A549 (cell line): ENCODE data around the gene HDAC10. TPM values are rescaled to one million over a fixed set of nuclear protein-coding genes. Genes with fewer than 3 reads are reported as not detected.

Source experiments
- ATAC-seq, 2 experiments: fragments of 200-7000 bp in 1 of 2; fragments of >200 bp in 1 of 2; cut with Nextera tagmentation in 1 of 2; cut with Tn5 transposase in 1 of 2; 3 replicates each; pipeline versions ENCODE4 v1.8.0 to v1.9.1; 2018 to 2020; ENCODE audit warnings: mild to moderate bottlenecking in 1 of 2, moderate library complexity in 1 of 2
- CTCF ChIA-PET: fragments of 300-600 bp; sonication (Branson Sonifier 250); formaldehyde crosslinking; extraction: SDS; loops from one replicate; lab custom pipeline; 2021; ENCODE audit warnings: antibody characterized with exemption, inconsistent platforms; lab: Yijun Ruan, JAX
- POLR2A ChIA-PET: fragments of 350-600 bp; formaldehyde crosslinking; extraction: SDS; loops from one replicate; lab custom pipeline; 2021; ENCODE audit warnings: antibody characterized with exemption, inconsistent platforms; lab: Yijun Ruan, JAX
- DNase-seq, 2 experiments: peaks; one replicate each; pipeline versions ENCODE4 v3.0.0 to v3.0.0-alpha.2; 2011 to 2016; ENCODE audit warnings: low read depth in 1 of 2, low spot score in 1 of 2
- FAIRE-seq: peaks from 2 replicates; lab custom pipeline; 2011; peaks lifted over from hg19 to GRCh38; lab: Jason Lieb, UNC
- H3K27ac ChIP-seq, 2 experiments: fragments of >200 bp; sonication (Bioruptor Twin); formaldehyde crosslinking; 3 replicates each; pipeline ENCODE4 v1.5.1; 2016 to 2017
- H3K4me1 ChIP-seq: fragments of >200 bp; sonication (Bioruptor Twin); formaldehyde crosslinking; 3 replicates; pipeline ENCODE4 v1.6.1; 2016
- H3K4me2 ChIP-seq: fragments of >200 bp; sonication (Bioruptor Twin); formaldehyde crosslinking; 3 replicates; pipeline ENCODE4 v1.6.1; 2016
- H3K4me3 ChIP-seq: fragments of >200 bp; sonication (Bioruptor Twin); formaldehyde crosslinking; 3 replicates; pipeline ENCODE4 v1.5.1; 2016
- H3K9me3 ChIP-seq: fragments of >200 bp; sonication (Bioruptor Twin); formaldehyde crosslinking; 3 replicates; pipeline ENCODE4 v1.6.1; 2016
- ATOH8 ChIP-seq: fragments of 250-450 bp; sonication (Bioruptor Pico); IDR thresholded peaks from 2 replicates; pipeline ENCODE4 v1.5.0; 2020; ENCODE audit warnings: low read depth, mild to moderate bottlenecking, moderate library complexity
- BHLHE40 ChIP-seq: IDR thresholded peaks from 2 replicates; pipeline ENCODE4 v1.6.1; 2012; ENCODE audit warnings: low read depth, low read length, inconsistent platforms
- EHMT2 ChIP-seq: fragments of 200-600 bp; sonication (generic); IDR thresholded peaks from 2 replicates; pipeline ENCODE4 v1.6.1; 2016; ENCODE audit warnings: antibody characterized with exemption, low read depth, mild to moderate bottlenecking, moderate library complexity
- EP300 ChIP-seq, 2 experiments: fragments of >200 bp; sonication (Bioruptor Twin); formaldehyde crosslinking; IDR thresholded peaks; 2 replicates in 1 of 2; 3 replicates in 1 of 2; pipeline ENCODE4 v1.6.1; 2016 to 2017
- FOSL2 ChIP-seq, 2 experiments: fragments of 450-650 bp in 1 of 2; fragments of >200 bp in 1 of 2; sonication (Bioruptor Twin) in 1 of 2; formaldehyde crosslinking; IDR thresholded peaks; 2 replicates each; pipeline versions ENCODE4 v1.5.0 to v1.6.1; 2016 to 2020; ENCODE audit warnings: mild to moderate bottlenecking in 1 of 2, moderate library complexity in 1 of 2
- GATA3 ChIP-seq: IDR thresholded peaks from 2 replicates; pipeline ENCODE4 v1.6.1; 2012; ENCODE audit warnings: borderline replicate concordance
- HES2 ChIP-seq: fragments of >200 bp; sonication (Bioruptor Twin); formaldehyde crosslinking; IDR thresholded peaks from 2 replicates; pipeline ENCODE4 v1.6.1; 2016
- JUN ChIP-seq, 2 experiments: fragments of >200 bp; sonication (Bioruptor Twin); formaldehyde crosslinking; IDR thresholded peaks; 2 replicates in 1 of 2; 3 replicates in 1 of 2; pipeline ENCODE4 v1.6.1; 2016 to 2017
- KDM5A ChIP-seq: fragments of 200-600 bp; sonication (generic); IDR thresholded peaks from 2 replicates; pipeline ENCODE4 v1.6.1; 2016; ENCODE audit warnings: antibody characterized with exemption, mild to moderate bottlenecking
- MAFK ChIP-seq: fragments of 450-650 bp; IDR thresholded peaks from 2 replicates; pipeline ENCODE4 v1.6.1; 2014; ENCODE audit not compliant: partially characterized antibody
- MAX ChIP-seq: IDR thresholded peaks from 2 replicates; pipeline ENCODE4 v1.6.1; 2012
- MYC ChIP-seq: IDR thresholded peaks from 2 replicates; pipeline ENCODE4 v1.6.1; 2012; ENCODE audit warnings: mild to moderate bottlenecking, inconsistent platforms, low read length, improper control_type of control experiment, borderline replicate concordance
- NPAS2 ChIP-seq: fragments of 250-450 bp; sonication (Bioruptor Pico); IDR thresholded peaks from 2 replicates; pipeline ENCODE4 v1.8.0; 2022; ENCODE audit warnings: mild to moderate bottlenecking, moderate library complexity, borderline replicate concordance
- NR3C1 ChIP-seq: fragments of >200 bp; sonication (Bioruptor Twin); formaldehyde crosslinking; IDR thresholded peaks from 3 replicates; pipeline ENCODE4 v1.6.1; 2017
- PBX3 ChIP-seq: IDR thresholded peaks from 2 replicates; pipeline ENCODE4 v1.6.1; 2012
- RAD21 ChIP-seq, 2 experiments: fragments of >200 bp in 1 of 2; sonication (Bioruptor Twin) in 1 of 2; formaldehyde crosslinking in 1 of 2; IDR thresholded peaks in 1 of 2; conservative IDR thresholded peaks in 1 of 2; 2 replicates in 1 of 2; 3 replicates in 1 of 2; pipeline ENCODE4 v1.6.1; 2012 to 2018; ENCODE audit warnings: inconsistent platforms in 1 of 2
- RARB ChIP-seq: fragments of 250-450 bp; sonication (Bioruptor Pico); IDR thresholded peaks from 2 replicates; pipeline ENCODE4 v1.8.0; 2021; ENCODE audit warnings: mild to moderate bottlenecking, moderate library complexity
- SMC3 ChIP-seq: fragments of >200 bp; sonication (Bioruptor Twin); formaldehyde crosslinking; IDR thresholded peaks from 3 replicates; pipeline ENCODE4 v1.6.1; 2018; ENCODE audit warnings: inconsistent platforms
- SREBF2 ChIP-seq: fragments of 450-650 bp; IDR thresholded peaks from 2 replicates; pipeline ENCODE4 v1.6.1; 2014; ENCODE audit warnings: mild to moderate bottlenecking, moderate library complexity
- TFCP2L1 ChIP-seq: fragments of 250-450 bp; sonication (Bioruptor Pico); IDR thresholded peaks from 2 replicates; pipeline ENCODE4 v1.5.0; 2021; ENCODE audit warnings: mild to moderate bottlenecking
- TP53 ChIP-seq: fragments of 250-450 bp; sonication (Bioruptor Pico); IDR thresholded peaks from 2 replicates; pipeline ENCODE4 v1.5.0; 2021; ENCODE audit warnings: mild to moderate bottlenecking, moderate library complexity
- USF2 ChIP-seq: fragments of 450-650 bp; IDR thresholded peaks from 2 replicates; pipeline ENCODE4 v1.6.1; 2014; ENCODE audit warnings: antibody characterized with exemption
- ZSCAN20 ChIP-seq: fragments of 250-450 bp; sonication (Bioruptor Pico); IDR thresholded peaks from 2 replicates; pipeline ENCODE4 v1.8.0; 2022; ENCODE audit warnings: mild to moderate bottlenecking, moderate library complexity
- WGBS: methylation state at CpG from one replicate; pipeline ENCODE4 v1.1.6; 2017; ENCODE audit errors: missing lambda C conversion rate; 5-methylcytosine and 5-hydroxymethylcytosine counted together
- polyA plus RNA-seq, 4 experiments: library from polyadenylated mRNA; depleted of rRNA in 3 of 4; stranded (reverse); fragments of >200 nt; fragmentation: RNase III in 1 of 4; extraction: RNeasy Plus Mini Kit Qiagen cat#74134 plus additional on column Dnase treatment in 1 of 4; gene quantifications; 2 replicates in 3 of 4; 3 replicates in 1 of 4; pipeline ENCODE4 v1.2.3, GENCODE V29; 2011 to 2017

HDAC10 gene
- polyA plus RNA-seq, 2 of the 4 experiments (the other 2 are of a cell fraction): 2.4 to 12.0 TPM

- POLR2A ChIA-PET: interaction anchor here (0.5 kb wide), 1 partner anchor 209 kb away, joined by 3 read pairs; no protein-coding TSS in a partner anchor
- no peak overlapping the region for H3K4me3 ChIP-seq
- no peak overlapping the region for H3K27ac ChIP-seq
- DNase-seq (no peak), FAIRE-seq (no peak), ATAC-seq (no peak)
- peaks cover 12% of the 10 kb centered on the region; the same call in 2 of the 3 replicates for H3K4me1 ChIP-seq
- 96% methylated on average over 10 of the region's 17 CpGs for WGBS
- H3K4me2 ChIP-seq: no peak overlapping the region
- H3K9me3 ChIP-seq: no peaks in the 10 kb centered on the region
- CTCF ChIA-PET: interaction anchor here (0.8 to 2.4 kb wide), 4 partner anchors 12 to 270 kb away, joined by 3 to 11 read pairs (median 4); partner anchors contain the start of gene SCO2
- TF ChIP-seq SREBF2: no peak
- TF ChIP-seq NPAS2 (CRISPR knock-in tag): no peak
- TF ChIP-seq RARB (CRISPR knock-in tag): no peak
Observed at GRCh38 chr22:50255607-50256006, 4.5 kb upstream of the HDAC10 start.

GRCh38 chr22:50255099-50255498 is 4.0 kb upstream of the HDAC10 start:
- ChIA-PET CTCF (interaction anchor here (0.7 to 2.4 kb wide), 4 partner anchors 14 to 271 kb away, joined by 4 to 11 read pairs (median 4); partner anchors contain the start of gene SCO2), POLR2A (no interaction called here)
- no peak for DNase-seq
- no peak overlapping the region for H3K4me3 ChIP-seq
- ATAC-seq: no peak
- H3K9me3 ChIP-seq: no peaks in the 10 kb centered on the region
- WGBS: 90% methylated on average over 8 of the region's 19 CpGs
- TF ChIP-seq BHLHE40 (no peak), HES2 (no peak), TP53 (CRISPR knock-in tag) (no peak), MAFK (no peak)
- no peak for FAIRE-seq
- H3K4me2 ChIP-seq: no peak overlapping the region
- H3K27ac ChIP-seq: no peak overlapping the region
- H3K4me1 ChIP-seq: peaks cover 15% of the 10 kb centered on the region; the same call in 2 of the 3 replicates

- Histone ChIP-seq H3K4me2 (no peak overlapping the region), H3K4me3 (no peak overlapping the region), H3K4me1 (peaks cover 12% of the 10 kb centered on the region; the same call in 2 of the 3 replicates), H3K27ac (no peak overlapping the region), H3K9me3 (no peaks in the 10 kb centered on the region)
- TF ChIP-seq KDM5A: no peak
- no peak for TF ChIP-seq MAX
- TF ChIP-seq MAFK: no peak
- TF ChIP-seq JUN (IDR thresholded peaks at IDR 0.05): no peak
- no peak for TF ChIP-seq NR3C1
- TF ChIP-seq EHMT2: no peak
- TF ChIP-seq TFCP2L1 (CRISPR knock-in tag): no peak
- FAIRE-seq (no peak), ATAC-seq (no peak), DNase-seq (no peak)
- CTCF ChIA-PET: interaction anchor here (1.4 to 5.6 kb wide), 3 partner anchors 71 to 229 kb away, joined by 3 to 74 read pairs (median 50); partner anchors contain the start of gene DENND6B
- no CpG with 5 or more reads among the region's 8 CpGs for WGBS
- POLR2A ChIA-PET: no interaction called here
Observed at GRCh38 chr22:50253941-50254340, 2.9 kb upstream of the HDAC10 start.

- POLR2A ChIA-PET: interaction anchor here (0.6 kb wide), 1 partner anchor 367 kb away, joined by 3 read pairs; no protein-coding TSS in a partner anchor
- 92% methylated on average over 10 of the region's 22 CpGs for WGBS
- TF ChIP-seq PBX3: no peak
- TF ChIP-seq SMC3: no peak
- no peak for TF ChIP-seq GATA3
- no peak for TF ChIP-seq MYC
- no peak for TF ChIP-seq FOSL2 (IDR thresholded peaks at IDR 0.05)
- TF ChIP-seq FOSL2 (CRISPR knock-in tag; IDR thresholded peaks at IDR 0.05): no peak
- no peak for TF ChIP-seq KDM5A
- TF ChIP-seq ZSCAN20: no peak
- no peak for TF ChIP-seq EP300 (IDR thresholded peaks at IDR 0.05)
- no peak for TF ChIP-seq RAD21 (conservative IDR thresholded peaks at IDR 0.05 in 1 of 2, IDR thresholded peaks at IDR 0.05 in 1 of 2)
- no peak for TF ChIP-seq USF2
- TF ChIP-seq ATOH8 (CRISPR knock-in tag): no peak
Observed at GRCh38 chr22:50253046-50253915, 2.2 kb upstream of the HDAC10 start.

More at GRCh38 chr22:50253046-50253915, 2.2 kb upstream of the HDAC10 start:
- Histone ChIP-seq H3K4me1 (peaks cover 12% of the 10 kb centered on the region; the same call in 2 of the 3 replicates), H3K4me2 (no peak overlapping the region), H3K27ac (no peak overlapping the region), H3K4me3 (no peak overlapping the region), H3K9me3 (no peaks in the 10 kb centered on the region)
- FAIRE-seq (no peak), ATAC-seq (no peak), DNase-seq (no peak)
- CTCF ChIA-PET: interaction anchor here (0.5 to 5.6 kb wide), 28 partner anchors 8 to 280 kb away, joined by 3 to 74 read pairs (median 4); partner anchors contain the start of genes DENND6B, MAPK12 and PLXNB2
